ENCODE data around the gene CLDN3. TPM values are rescaled to one million over a fixed set of nuclear protein-coding genes. Genes with fewer than 3 reads are reported as not detected.

The CLDN3 gene
- total RNA-seq, 1 donor from 2014 or later = not detected

DNA sequence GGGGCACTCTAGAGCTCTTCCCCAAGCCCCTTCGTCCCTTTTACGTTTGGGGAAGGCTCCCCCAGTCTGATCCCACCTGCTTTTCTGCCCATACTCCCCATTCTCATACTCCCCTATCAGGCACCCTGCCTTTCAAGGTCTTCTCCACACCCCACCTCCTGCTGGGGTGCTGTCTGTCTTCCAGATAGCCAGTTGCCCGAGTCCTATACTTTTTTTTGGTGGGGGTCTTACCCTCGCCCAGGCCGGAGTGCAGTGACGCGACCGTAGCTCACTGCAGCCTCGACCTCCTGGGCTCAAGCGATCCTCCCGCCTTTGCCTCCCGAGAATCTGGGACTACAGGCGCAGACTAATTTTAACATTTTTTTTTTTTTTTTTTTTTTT lies 30.7 kb downstream of the CLDN3 start:
- H3K36me3 ChIP-seq = peaks cover 6 to 11% of the 10 kb centered on the region in 2 donors
- H3K27me3 ChIP-seq = no peaks in the 10 kb centered on the region
- no peaks in the 10 kb centered on the region for H3K9me3 ChIP-seq
- peaks cover 9 to 16% of the 10 kb centered on the region in 2 donors for H3K4me1 ChIP-seq
- H3K4me3 ChIP-seq = peak overlapping the region; percentile 83 to 89
- no peak for DNase-seq (ENCODE audit: low spot score in 2 of 2)
- H3K27ac ChIP-seq = peak overlapping the region; percentile 84 to 92
- TF ChIP-seq, protein P1, sequence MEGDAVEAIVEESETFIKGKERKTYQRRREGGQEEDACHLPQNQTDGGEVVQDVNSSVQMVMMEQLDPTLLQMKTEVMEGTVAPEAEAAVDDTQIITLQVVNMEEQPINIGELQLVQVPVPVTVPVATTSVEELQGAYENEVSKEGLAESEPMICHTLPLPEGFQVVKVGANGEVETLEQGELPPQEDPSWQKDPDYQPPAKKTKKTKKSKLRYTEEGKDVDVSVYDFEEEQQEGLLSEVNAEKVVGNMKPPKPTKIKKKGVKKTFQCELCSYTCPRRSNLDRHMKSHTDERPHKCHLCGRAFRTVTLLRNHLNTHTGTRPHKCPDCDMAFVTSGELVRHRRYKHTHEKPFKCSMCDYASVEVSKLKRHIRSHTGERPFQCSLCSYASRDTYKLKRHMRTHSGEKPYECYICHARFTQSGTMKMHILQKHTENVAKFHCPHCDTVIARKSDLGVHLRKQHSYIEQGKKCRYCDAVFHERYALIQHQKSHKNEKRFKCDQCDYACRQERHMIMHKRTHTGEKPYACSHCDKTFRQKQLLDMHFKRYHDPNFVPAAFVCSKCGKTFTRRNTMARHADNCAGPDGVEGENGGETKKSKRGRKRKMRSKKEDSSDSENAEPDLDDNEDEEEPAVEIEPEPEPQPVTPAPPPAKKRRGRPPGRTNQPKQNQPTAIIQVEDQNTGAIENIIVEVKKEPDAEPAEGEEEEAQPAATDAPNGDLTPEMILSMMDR (IDR thresholded peaks at IDR 0.05) = no peak
- intact Hi-C loops (cut with DNase I) = loop anchor here (5.0 kb wide), 1 partner anchor 113 kb away; no protein-coding TSS in a partner anchor

DNA sequence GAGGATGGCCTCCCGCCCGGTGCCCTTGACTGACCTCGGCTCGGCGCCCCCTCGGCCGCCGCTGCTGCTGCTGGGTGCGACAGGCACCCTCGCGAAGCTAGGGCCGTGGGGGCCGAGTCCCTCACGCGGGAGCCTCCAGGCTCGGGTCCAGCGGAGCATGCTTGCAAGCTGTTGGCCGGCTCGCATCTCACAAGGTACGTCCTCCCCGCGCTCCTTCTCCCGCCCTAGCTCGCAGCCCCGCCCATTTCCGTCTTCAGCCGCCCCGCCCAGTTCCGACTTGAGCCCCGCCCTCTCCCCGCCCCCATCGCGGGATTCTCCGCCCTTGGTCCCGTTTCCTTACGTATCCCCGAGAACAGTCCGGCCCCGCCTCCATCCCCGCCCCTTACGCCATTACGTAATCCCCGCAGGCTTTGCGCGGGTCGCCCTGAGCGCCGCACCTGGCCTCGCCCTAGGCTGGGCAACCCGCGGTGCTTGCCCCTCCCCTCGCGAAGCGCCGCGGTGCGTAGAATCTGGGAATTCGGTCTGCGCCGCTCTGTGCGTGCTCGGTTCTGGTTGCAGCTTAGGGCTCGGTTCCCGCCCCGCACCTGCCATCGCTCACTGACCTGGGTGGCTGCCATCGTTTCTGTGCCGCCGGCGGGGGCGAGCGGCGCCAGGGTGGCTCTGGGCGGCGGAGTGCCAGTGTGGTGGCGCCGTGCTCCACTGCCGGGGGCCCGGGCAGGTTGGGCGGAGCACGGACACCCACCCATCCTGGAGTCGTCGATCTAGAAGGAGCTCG lies 31.3 kb downstream of the CLDN3 start, which contains the start of gene ABHD11:
Gene ABHD11 (minus strand): TSS at position 191 of the 775 bp plus-strand sequence. CDS start 32 bp downstream, at position 159.
- Histone ChIP-seq H3K9me3 (no peaks in the 10 kb centered on the region), H3K4me1 (peaks cover 9 to 16% of the 10 kb centered on the region in 2 donors), H3K36me3 (peaks cover 6 to 11% of the 10 kb centered on the region in 2 donors), H3K27me3 (no peaks in the 10 kb centered on the region), H3K4me3 (peak within 1 kb of the TSS; percentile 83 to 89), H3K27ac (peak within 1 kb of the TSS; percentile 84 to 92)
- TF ChIP-seq, protein P1 (IDR thresholded peaks at IDR 0.05) = no peak
- intact Hi-C loops (cut with DNase I) = loop anchor here (5.0 kb wide), 1 partner anchor 114 kb away; no protein-coding TSS in a partner anchor
- DNase-seq (ENCODE audit: low spot score in 2 of 2) = peak; percentile 84 to 98

DNA sequence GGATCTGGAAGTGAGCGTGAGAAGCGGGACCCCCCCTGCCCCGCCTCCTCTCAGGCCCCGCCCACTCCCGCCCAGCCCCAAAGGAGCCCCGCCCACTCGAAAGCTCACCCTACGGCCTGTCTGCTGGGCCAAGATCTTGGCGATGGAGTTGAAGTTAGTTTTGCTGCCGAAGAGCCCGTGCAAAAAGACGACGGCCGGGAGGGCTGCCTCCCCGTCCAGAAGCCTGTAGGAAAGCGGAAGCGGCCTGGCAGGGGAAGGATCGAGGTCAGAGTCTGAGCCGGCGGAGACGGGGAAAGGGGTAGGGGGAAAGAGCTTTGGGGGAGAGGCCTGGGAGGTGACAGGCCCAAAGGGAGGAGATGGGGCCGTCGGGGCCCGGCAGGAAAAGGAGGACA lies 31.9 kb downstream of the CLDN3 start:
- H3K36me3 ChIP-seq = peaks cover 6 to 11% of the 10 kb centered on the region in 2 donors
- H3K4me3 ChIP-seq = peak overlapping the region; percentile 83 to 89
- peak in 1 of 2 donors; percentile 75 for DNase-seq (ENCODE audit: low spot score in 2 of 2)
- H3K4me1 ChIP-seq = peaks cover 9 to 16% of the 10 kb centered on the region in 2 donors
- no peaks in the 10 kb centered on the region for H3K9me3 ChIP-seq
- intact Hi-C loops (cut with DNase I) = loop anchor here (5.0 kb wide), 1 partner anchor 114 kb away; no protein-coding TSS in a partner anchor
- H3K27me3 ChIP-seq = no peaks in the 10 kb centered on the region
- peak overlapping the region; percentile 82 to 92 for H3K27ac ChIP-seq
- TF ChIP-seq, protein P1 (IDR thresholded peaks at IDR 0.05) = no peak

DNA sequence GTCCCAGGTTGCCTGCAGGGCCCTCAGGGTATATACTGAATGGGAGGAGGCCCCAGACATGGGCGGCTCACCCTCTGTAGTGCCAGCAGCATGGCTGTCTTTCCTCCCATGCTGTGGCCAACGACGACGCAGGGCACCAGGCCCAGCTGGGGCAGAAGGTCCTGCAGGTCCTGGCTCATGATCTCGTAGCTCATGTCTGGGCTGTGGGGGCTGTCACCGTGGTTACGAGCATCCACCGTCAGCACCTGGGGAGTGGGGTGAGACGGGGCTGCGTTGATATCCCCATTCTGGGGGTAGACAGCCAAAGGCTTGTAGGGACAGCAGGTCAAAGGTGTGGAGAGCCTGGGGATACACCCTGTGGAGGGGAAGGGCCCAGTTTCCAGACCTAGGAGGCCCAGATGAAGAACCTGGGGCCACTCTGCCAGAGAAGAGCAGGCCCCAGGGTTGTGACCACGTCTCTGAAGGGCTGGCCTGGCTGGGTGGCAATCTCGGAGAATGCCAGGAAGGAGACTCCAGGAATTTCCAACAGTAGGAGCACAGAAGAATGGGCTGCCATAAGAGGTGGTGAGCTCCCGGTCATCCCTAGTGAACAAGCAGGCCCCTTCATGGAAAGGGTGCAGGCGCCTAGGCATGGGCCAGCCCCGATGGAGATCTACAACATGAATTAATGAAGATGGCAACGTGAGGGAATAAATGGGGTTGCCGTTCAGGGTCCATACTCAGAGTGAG lies 32.4 kb downstream of the CLDN3 start:
- H3K27ac ChIP-seq = peak overlapping the region; percentile 82 to 92
- TF ChIP-seq, protein P1 (IDR thresholded peaks at IDR 0.05) = no peak
- intact Hi-C loops (cut with DNase I) = loop anchor here (5.0 kb wide), 1 partner anchor 115 kb away; no protein-coding TSS in a partner anchor
- peaks cover 6 to 11% of the 10 kb centered on the region in 2 donors for H3K36me3 ChIP-seq
- no peaks in the 10 kb centered on the region for H3K27me3 ChIP-seq
- H3K4me3 ChIP-seq = peak overlapping the region; percentile 83 to 89
- H3K9me3 ChIP-seq = no peaks in the 10 kb centered on the region
- peaks cover 9 to 16% of the 10 kb centered on the region in 2 donors for H3K4me1 ChIP-seq
- no peak for DNase-seq (ENCODE audit: low spot score in 2 of 2)

DNA sequence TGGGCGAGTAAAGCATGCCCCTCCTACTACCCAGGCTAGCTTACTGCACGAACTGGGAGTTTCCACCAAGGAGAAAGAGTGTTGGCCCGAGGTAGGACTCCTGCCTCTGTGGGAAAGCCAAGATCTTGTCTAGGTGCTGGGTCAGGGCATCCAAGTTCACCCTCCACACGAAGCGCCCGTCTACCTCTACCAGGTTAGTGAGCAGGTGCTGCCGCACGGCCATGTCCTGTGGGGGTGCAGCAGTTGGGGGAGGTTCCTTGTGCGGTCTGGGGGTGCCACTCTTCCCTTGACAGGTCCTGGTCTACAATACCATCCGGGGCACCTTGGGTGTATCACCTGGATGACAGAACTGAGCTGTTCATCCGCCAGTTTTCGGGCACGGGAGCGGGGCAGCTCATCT lies 33.2 kb downstream of the CLDN3 start:
- Histone ChIP-seq H3K4me3 (no peak overlapping the region), H3K9me3 (no peaks in the 10 kb centered on the region), H3K27me3 (no peaks in the 10 kb centered on the region), H3K4me1 (peaks cover 9 to 16% of the 10 kb centered on the region in 2 donors), H3K36me3 (peaks cover 6 to 11% of the 10 kb centered on the region in 2 donors), H3K27ac (no peak overlapping the region)
- intact Hi-C loops (cut with DNase I) = loop anchor here (5.0 kb wide), 1 partner anchor 115 kb away; no protein-coding TSS in a partner anchor
- TF ChIP-seq, protein P1 (IDR thresholded peaks at IDR 0.05) = no peak
- DNase-seq (ENCODE audit: low spot score in 2 of 2) = no peak

Data from ascending aorta (tissue), 2 donors.